Aorta (tissue), 5 donors: ENCODE results near the gene HSPG2. TPM values are rescaled to one million over a fixed set of nuclear protein-coding genes. Genes with fewer than 3 reads are reported as not detected.

Experiments
- ATAC-seq: fragments of 200-7000 bp; cut with Tn5 transposase; one replicate; pipeline ENCODE4 v1.9.1; 2022; ENCODE audit warnings: moderate library complexity; ENCODE audit not compliant: low FRiP score
- DNase-seq, 2 donors: peaks; one replicate each; pipeline ENCODE4 v3.0.0-alpha.2; 2020
- H3K27ac ChIP-seq, 2 donors: one replicate each; pipeline ENCODE4 v1.5.1; 2013; ENCODE audit warnings: low read length in 2 of 2, mild to moderate bottlenecking in 2 of 2, moderate library complexity in 2 of 2, control low read depth in 1 of 2, inconsistent platforms in 1 of 2, low read depth in 1 of 2
- H3K27me3 ChIP-seq, 2 donors: one replicate each; pipeline ENCODE4 v1.6.1; 2013; ENCODE audit warnings: control low read depth in 1 of 2, low read length in 1 of 2, mild to moderate bottlenecking in 1 of 2, moderate library complexity in 1 of 2; ENCODE audit not compliant: insufficient read depth in 2 of 2, control insufficient read depth in 1 of 2
- H3K36me3 ChIP-seq, 2 donors: one replicate each; pipeline ENCODE4 v1.6.1; 2013; ENCODE audit warnings: control low read depth in 1 of 2, low read length in 1 of 2, mild to moderate bottlenecking in 1 of 2; ENCODE audit not compliant: insufficient read depth in 2 of 2, control insufficient read depth in 1 of 2
- H3K4me1 ChIP-seq, 2 donors: one replicate each; pipeline ENCODE4 v1.6.1; 2013; ENCODE audit warnings: low read length in 2 of 2, control low read depth in 1 of 2, mild to moderate bottlenecking in 1 of 2, moderate library complexity in 1 of 2; ENCODE audit not compliant: insufficient read depth in 2 of 2, control insufficient read depth in 1 of 2
- H3K4me3 ChIP-seq, 2 donors: one replicate each; pipeline ENCODE4 v1.5.1; 2013; ENCODE audit warnings: low read length in 2 of 2, control low read depth in 1 of 2, mild to moderate bottlenecking in 1 of 2
- H3K9me3 ChIP-seq: one replicate; pipeline ENCODE4 v1.6.1; 2013; ENCODE audit warnings: mild to moderate bottlenecking, low read length; ENCODE audit not compliant: control insufficient read depth
- WGBS, 2 donors: extraction: QIAGEN DNeasy Blood & Tissue Kit; methylation state at CpG; one replicate each; pipeline ENCODE4 v1.1.7; 2013; 5-methylcytosine and 5-hydroxymethylcytosine counted together
- intact Hi-C, 2 donors: fragments of 100-400 bp; cut with DNase I; formaldehyde crosslinking; loops; one replicate each; pipeline versions ENCODE4 v1.14.2 to v1.15.0; 2022
- polyA plus RNA-seq, 2 donors: library from polyadenylated mRNA; stranded (reverse); fragments of 200-250 nt; gene quantifications; one replicate each; pipeline ENCODE4 v1.2.3, GENCODE V29; 2013
- total RNA-seq, 2 donors: library from RNA; stranded (reverse); fragmentation: NEBNext Ultra II Directional; extraction: Animal tissue kit (Norgen Biotek cat#: 25700); gene quantifications; one replicate each; pipeline ENCODE4 v1.2.1, GENCODE V29; 2021
- donor health status: healthy with polysubstance abuse.
- donor health status: Bipolar disorder and iron deficiency.
- donor health status: DM: no; HTN: no; CAD: no.
- donor health status: DM: no; HTN: no; CAD: no.
- donor health status: DM: yes; HTN: yes; CAD: no.

Gene HSPG2
- total and polyA plus RNA-seq, 4 donors, result 49.1 to 1,205 (median 568) TPM

- DNase-seq (no peak), ATAC-seq (no peak)
- no peaks in the 10 kb centered on the region for H3K9me3 ChIP-seq
- peaks cover 5 to 24% of the 10 kb centered on the region in 2 donors for H3K36me3 ChIP-seq
- 87 to 88% methylated on average over 11 of the region's 11 CpGs for WGBS, 2 donors
- no peaks in the 10 kb centered on the region for H3K4me1 ChIP-seq
- intact Hi-C loops, result no loop called here
- no peaks in the 10 kb centered on the region for H3K27me3 ChIP-seq
- no peak overlapping the region for H3K4me3 ChIP-seq
- no peak overlapping the region for H3K27ac ChIP-seq
These were observed 58.2 kb downstream of the HSPG2 start for GRCh38 chr1:21878840-21879478.

GRCh38 chr1:21878009-21878773, 58.9 kb downstream of the HSPG2 start:
- ATAC-seq, result no peak
- no peaks in the 10 kb centered on the region for H3K27me3 ChIP-seq
- no peak overlapping the region for H3K4me3 ChIP-seq
- intact Hi-C loops, result no loop called here
- H3K36me3 ChIP-seq, result peaks cover 5 to 26% of the 10 kb centered on the region in 2 donors
- no peaks in the 10 kb centered on the region for H3K4me1 ChIP-seq
- WGBS, 2 donors, result 89 to 90% methylated on average over 23 to 25 of the region's 25 CpGs
- H3K9me3 ChIP-seq, result no peaks in the 10 kb centered on the region
- peak in 1 of 2 donors; percentile 67 for DNase-seq
- no peak overlapping the region for H3K27ac ChIP-seq

GRCh38 chr1:21876267-21876666, 60.8 kb downstream of the HSPG2 start:
- intact Hi-C loops, result no loop called here
- 85% methylated on average over 16 of the region's 16 CpGs for WGBS, 2 donors
- ATAC-seq (no peak), DNase-seq (no peak)
- no peaks in the 10 kb centered on the region for H3K9me3 ChIP-seq
- peaks cover 5 to 26% of the 10 kb centered on the region in 2 donors for H3K36me3 ChIP-seq
- H3K4me1 ChIP-seq, result no peaks in the 10 kb centered on the region
- no peak overlapping the region for H3K4me3 ChIP-seq
- H3K27me3 ChIP-seq, result no peaks in the 10 kb centered on the region
- H3K27ac ChIP-seq, result no peak overlapping the region

- no peaks in the 10 kb centered on the region for H3K27me3 ChIP-seq
- peaks cover 5 to 22% of the 10 kb centered on the region in 2 donors for H3K36me3 ChIP-seq
- WGBS, 2 donors, result 74 to 78% methylated on average over 16 of the region's 16 CpGs
- no peaks in the 10 kb centered on the region for H3K4me1 ChIP-seq
- ATAC-seq (no peak), DNase-seq (no peak)
- H3K9me3 ChIP-seq, result no peaks in the 10 kb centered on the region
- intact Hi-C loops, result no loop called here
- H3K27ac ChIP-seq, result no peak overlapping the region
- H3K4me3 ChIP-seq, result no peak overlapping the region
These were observed 61.5 kb downstream of the HSPG2 start for GRCh38 chr1:21875621-21876063.

- DNase-seq (no peak), ATAC-seq (no peak)
- 56 to 62% methylated on average over 24 of the region's 24 CpGs for WGBS, 2 donors
- no peaks in the 10 kb centered on the region for H3K27me3 ChIP-seq
- intact Hi-C loops, result no loop called here
- H3K9me3 ChIP-seq, result no peaks in the 10 kb centered on the region
- H3K4me3 ChIP-seq, result no peak overlapping the region
- H3K27ac ChIP-seq, result no peak overlapping the region
- H3K4me1 ChIP-seq, result no peaks in the 10 kb centered on the region
- peaks cover 5 to 18% of the 10 kb centered on the region in 2 donors for H3K36me3 ChIP-seq
These were observed 62.1 kb downstream of the HSPG2 start for GRCh38 chr1:21874778-21875547.

GRCh38 chr1:21874328-21874727, 62.8 kb downstream of the HSPG2 start:
- Histone ChIP-seq H3K9me3 (no peaks in the 10 kb centered on the region), H3K36me3 (peaks cover 5 to 15% of the 10 kb centered on the region in 2 donors), H3K27ac (no peak overlapping the region), H3K27me3 (no peaks in the 10 kb centered on the region), H3K4me1 (no peaks in the 10 kb centered on the region), H3K4me3 (no peak overlapping the region)
- DNase-seq (no peak), ATAC-seq (no peak)
- intact Hi-C loops, result no loop called here
- 80 to 82% methylated on average over 16 of the region's 16 CpGs for WGBS, 2 donors

- DNase-seq (no peak), ATAC-seq (no peak)
- Histone ChIP-seq H3K4me3 (no peak overlapping the region), H3K36me3 (peaks cover 7 to 15% of the 10 kb centered on the region in 2 donors), H3K4me1 (no peaks in the 10 kb centered on the region), H3K27me3 (no peaks in the 10 kb centered on the region), H3K9me3 (no peaks in the 10 kb centered on the region), H3K27ac (no peak overlapping the region)
- WGBS, 2 donors, result 83 to 88% methylated on average over 9 to 10 of the region's 10 CpGs
- intact Hi-C loops, result loop anchor here in 1 of 2 donors (2.0 kb wide), 1 partner anchor 23 kb away; no protein-coding TSS in a partner anchor
These were observed 63.3 kb downstream of the HSPG2 start for GRCh38 chr1:21873761-21874160.

- Histone ChIP-seq H3K36me3 (peaks cover 6 to 15% of the 10 kb centered on the region in 2 donors), H3K9me3 (no peaks in the 10 kb centered on the region), H3K27me3 (no peaks in the 10 kb centered on the region), H3K4me1 (no peaks in the 10 kb centered on the region), H3K27ac (no peak overlapping the region), H3K4me3 (no peak overlapping the region)
- ATAC-seq (no peak), DNase-seq (no peak)
- 84 to 88% methylated on average over 8 of the region's 8 CpGs for WGBS, 2 donors
- intact Hi-C loops, result loop anchor here in 1 of 2 donors (2.0 kb wide), 1 partner anchor 24 kb away; no protein-coding TSS in a partner anchor
These were observed 63.9 kb downstream of the HSPG2 start for GRCh38 chr1:21873174-21873573.
